ENCODE results near the gene SOX8.

DNA sequence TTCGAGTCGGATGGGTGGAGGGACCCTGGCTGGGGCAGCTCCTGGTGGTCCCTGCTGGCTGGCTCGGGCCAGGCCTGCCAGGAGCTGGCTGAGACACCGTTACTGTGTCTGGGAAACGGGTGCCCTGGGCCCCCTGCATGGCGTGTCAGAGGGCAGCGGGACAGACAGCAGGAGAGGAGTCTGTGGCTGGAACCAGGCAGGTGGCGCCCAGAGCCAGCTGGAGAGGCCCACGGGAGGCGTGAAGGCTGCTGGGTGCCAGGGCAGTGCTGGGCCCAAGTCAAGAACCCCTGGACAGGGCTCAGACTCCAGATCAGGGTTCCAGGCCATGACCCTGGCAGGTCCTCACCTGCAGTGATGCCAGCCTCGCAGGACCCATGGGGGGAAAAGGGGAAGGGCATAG, 16.6 kb downstream of the SOX8 start:
- TF ChIP-seq, protein P1, sequence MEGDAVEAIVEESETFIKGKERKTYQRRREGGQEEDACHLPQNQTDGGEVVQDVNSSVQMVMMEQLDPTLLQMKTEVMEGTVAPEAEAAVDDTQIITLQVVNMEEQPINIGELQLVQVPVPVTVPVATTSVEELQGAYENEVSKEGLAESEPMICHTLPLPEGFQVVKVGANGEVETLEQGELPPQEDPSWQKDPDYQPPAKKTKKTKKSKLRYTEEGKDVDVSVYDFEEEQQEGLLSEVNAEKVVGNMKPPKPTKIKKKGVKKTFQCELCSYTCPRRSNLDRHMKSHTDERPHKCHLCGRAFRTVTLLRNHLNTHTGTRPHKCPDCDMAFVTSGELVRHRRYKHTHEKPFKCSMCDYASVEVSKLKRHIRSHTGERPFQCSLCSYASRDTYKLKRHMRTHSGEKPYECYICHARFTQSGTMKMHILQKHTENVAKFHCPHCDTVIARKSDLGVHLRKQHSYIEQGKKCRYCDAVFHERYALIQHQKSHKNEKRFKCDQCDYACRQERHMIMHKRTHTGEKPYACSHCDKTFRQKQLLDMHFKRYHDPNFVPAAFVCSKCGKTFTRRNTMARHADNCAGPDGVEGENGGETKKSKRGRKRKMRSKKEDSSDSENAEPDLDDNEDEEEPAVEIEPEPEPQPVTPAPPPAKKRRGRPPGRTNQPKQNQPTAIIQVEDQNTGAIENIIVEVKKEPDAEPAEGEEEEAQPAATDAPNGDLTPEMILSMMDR (conservative IDR thresholded peaks at IDR 0.05 in 1 of 2, IDR thresholded peaks at IDR 0.05 in 1 of 2; ENCODE audit: low read depth in 1 of 2, low read length in 2 of 2): no peak
- no peak for TF ChIP-seq EZH2 (IDR thresholded peaks at IDR 0.05; ENCODE audit: low read length, missing control alignments)

Data from fibroblast of lung (primary cell).